H9 (cell line): ENCODE measurements around the gene TGM4. TPM values are rescaled to one million over a fixed set of nuclear protein-coding genes. Genes with fewer than 3 reads are reported as not detected.

Experiments
- DNase-seq: peaks from one replicate; pipeline ENCODE4 v3.0.0-alpha.2; 2017
- H2AFZ ChIP-seq: one replicate; pipeline ENCODE4 v1.6.1; 2013; ENCODE audit warnings: mild to moderate bottlenecking, low read length, control low read depth, moderate library complexity
- H2AK5ac ChIP-seq: 2 replicates; pipeline ENCODE4 v1.6.1; 2013; ENCODE audit warnings: low read length, control low read depth, mixed read lengths; ENCODE audit not compliant: insufficient read length
- H2BK120ac ChIP-seq: one replicate; pipeline ENCODE4 v1.6.1; 2013; ENCODE audit warnings: low read depth, mild to moderate bottlenecking, low read length, control low read depth, inconsistent platforms; ENCODE audit not compliant: poor library complexity, severe bottlenecking
- H2BK12ac ChIP-seq: 2 replicates; pipeline ENCODE4 v1.6.1; 2013; ENCODE audit warnings: low read length, control low read depth, mixed read lengths, low read depth; ENCODE audit not compliant: insufficient read length
- H2BK15ac ChIP-seq: 2 replicates; pipeline ENCODE4 v1.6.1; 2013; ENCODE audit warnings: low read depth, low read length, control low read depth
- H2BK20ac ChIP-seq: one replicate; pipeline ENCODE4 v1.6.1; 2013; ENCODE audit warnings: low read depth, mild to moderate bottlenecking, low read length, control low read depth, inconsistent platforms; ENCODE audit not compliant: poor library complexity, severe bottlenecking
- H2BK5ac ChIP-seq: 2 replicates; pipeline ENCODE4 v1.6.1; 2013; ENCODE audit warnings: low read length, control low read depth, mixed read lengths; ENCODE audit not compliant: insufficient read length
- H3K14ac ChIP-seq: 2 replicates; pipeline ENCODE4 v1.6.1; 2013; ENCODE audit warnings: low read length, control low read depth; ENCODE audit not compliant: insufficient read depth
- H3K18ac ChIP-seq: 2 replicates; pipeline ENCODE4 v1.6.1; 2013; ENCODE audit warnings: low read depth, mild to moderate bottlenecking, mixed read lengths, low read length, control low read depth; ENCODE audit not compliant: insufficient read length
- H3K23ac ChIP-seq: 2 replicates; pipeline ENCODE4 v1.6.1; 2013; ENCODE audit warnings: low read length, control low read depth, mixed read lengths, low read depth; ENCODE audit not compliant: insufficient read length
- H3K23me2 ChIP-seq: 2 replicates; pipeline ENCODE4 v1.6.1; 2013; ENCODE audit warnings: low read depth, mild to moderate bottlenecking, mixed read lengths, low read length, control low read depth; ENCODE audit not compliant: insufficient read length, poor library complexity, severe bottlenecking
- H3K27ac ChIP-seq: 2 replicates; pipeline ENCODE4 v1.5.1; 2013; ENCODE audit warnings: low read length, control low read depth, mixed read lengths, low read depth; ENCODE audit not compliant: insufficient read length
- H3K27me3 ChIP-seq: 2 replicates; pipeline ENCODE4 v1.6.1; 2013; ENCODE audit warnings: low read length, control low read depth, inconsistent platforms; ENCODE audit not compliant: insufficient read depth
- H3K4ac ChIP-seq: 2 replicates; pipeline ENCODE4 v1.6.1; 2013; ENCODE audit warnings: low read depth, mild to moderate bottlenecking, control low read depth, inconsistent platforms, low read length, moderate library complexity
- H3K4me1 ChIP-seq: 2 replicates; pipeline ENCODE4 v1.6.1; 2013; ENCODE audit warnings: low read length, control low read depth, inconsistent platforms; ENCODE audit not compliant: insufficient read depth
- H3K4me2 ChIP-seq: 2 replicates; pipeline ENCODE4 v1.6.1; 2013; ENCODE audit warnings: low read length, control low read depth, mixed read lengths; ENCODE audit not compliant: insufficient read length, insufficient read depth
- H3K56ac ChIP-seq: 2 replicates; pipeline ENCODE4 v1.6.1; 2013; ENCODE audit warnings: low read depth, mild to moderate bottlenecking, mixed read lengths, low read length, control low read depth; ENCODE audit not compliant: insufficient read length
- H3K79me1 ChIP-seq: 2 replicates; pipeline ENCODE4 v1.6.1; 2013; ENCODE audit warnings: low read depth, mild to moderate bottlenecking, moderate library complexity, low read length, control low read depth, inconsistent platforms; ENCODE audit not compliant: insufficient read depth, poor library complexity, severe bottlenecking
- H3K79me2 ChIP-seq: 2 replicates; pipeline ENCODE4 v1.6.1; 2013; ENCODE audit warnings: low read length, control low read depth, inconsistent platforms; ENCODE audit not compliant: insufficient read depth
- H3K9ac ChIP-seq: 2 replicates; pipeline ENCODE4 v1.6.1; 2013; ENCODE audit warnings: low read length, control low read depth, mixed read lengths; ENCODE audit not compliant: insufficient read length; ENCODE audit errors: extremely low read depth
- H3K9me3 ChIP-seq: one replicate; pipeline ENCODE4 v1.6.1; 2013; ENCODE audit warnings: low read depth, low read length, inconsistent platforms; ENCODE audit not compliant: control insufficient read depth
- H3T11ph ChIP-seq: one replicate; pipeline ENCODE4 v1.6.1; 2013; ENCODE audit warnings: mild to moderate bottlenecking, low read length, control low read depth, inconsistent platforms
- H4K20me1 ChIP-seq: one replicate; pipeline ENCODE4 v1.6.1; 2013; ENCODE audit not compliant: control insufficient read depth, insufficient read length, insufficient read depth
- H4K5ac ChIP-seq: 2 replicates; pipeline ENCODE4 v1.6.1; 2013; ENCODE audit warnings: low read depth, mild to moderate bottlenecking, mixed read lengths, low read length, control low read depth; ENCODE audit not compliant: insufficient read length
- H4K8ac ChIP-seq: replicated peaks from 2 replicates; pipeline ENCODE4 v1.6.1; 2013; ENCODE audit warnings: low read length, control low read depth, mixed read lengths, low read depth; ENCODE audit not compliant: insufficient read length
- H4K91ac ChIP-seq: 2 replicates; pipeline ENCODE4 v1.6.1; 2013; ENCODE audit warnings: low read depth, mild to moderate bottlenecking, moderate library complexity, mixed read lengths, low read length, control low read depth; ENCODE audit not compliant: insufficient read length
- H3K27ac Mint-ChIP-seq, 3 experiments: 2 replicates in 2 of 3; 3 replicates in 1 of 3; pipeline ENCODE4 v1.8.0; 2020 to 2021; ENCODE audit warnings: mixed read lengths in 3 of 3, mild to moderate bottlenecking in 1 of 3, moderate library complexity in 1 of 3
- H3K27me3 Mint-ChIP-seq: 2 replicates; pipeline ENCODE4 v1.8.0; 2021; ENCODE audit warnings: low read depth, mild to moderate bottlenecking, moderate library complexity, mixed read lengths
- H3K36me3 Mint-ChIP-seq, 3 experiments: 2 replicates in 2 of 3; 3 replicates in 1 of 3; pipeline ENCODE4 v1.8.0; 2020 to 2021; ENCODE audit warnings: low read depth in 3 of 3, mixed read lengths in 3 of 3; ENCODE audit not compliant: insufficient read depth in 1 of 3
- H3K4me1 Mint-ChIP-seq, 2 experiments: 2 replicates each; pipeline ENCODE4 v1.8.0; 2020; ENCODE audit warnings: mixed read lengths in 2 of 2
- H3K4me3 Mint-ChIP-seq, 2 experiments: 2 replicates in 1 of 2; 3 replicates in 1 of 2; pipeline ENCODE4 v1.8.0; 2020 to 2021; ENCODE audit warnings: mild to moderate bottlenecking in 2 of 2, mixed read lengths in 2 of 2, moderate library complexity in 1 of 2
- H3K9me3 Mint-ChIP-seq, 2 experiments: 2 replicates in 1 of 2; 3 replicates in 1 of 2; pipeline ENCODE4 v1.8.0; 2020; ENCODE audit warnings: mild to moderate bottlenecking in 2 of 2, mixed read lengths in 2 of 2, moderate library complexity in 1 of 2
- WGBS: extraction: QIAGEN DNeasy Blood & Tissue Kit; methylation state at CpG from one replicate; pipeline ENCODE4 v1.1.7; 2013; ENCODE audit warnings: missing lambda C conversion rate, low lambda C conversion rate, mixed read lengths; ENCODE audit not compliant: insufficient read length; ENCODE audit errors: extremely low coverage; 5-methylcytosine and 5-hydroxymethylcytosine counted together
- total RNA-seq: library from RNA; stranded (reverse); gene quantifications from 2 replicates; pipeline ENCODE4 v1.2.1, GENCODE V29; 2021
- TF ChIP-seq, protein P1 (sequence below): fragments of 200-600 bp; sonication (generic); conservative IDR thresholded peaks from 3 replicates; pipeline ENCODE4 v1.8.0; 2021; ENCODE audit warnings: antibody characterized with exemption, mild to moderate bottlenecking

Gene TGM4
- total RNA-seq, 1 experiment from 2014 or later: not detected

DNA sequence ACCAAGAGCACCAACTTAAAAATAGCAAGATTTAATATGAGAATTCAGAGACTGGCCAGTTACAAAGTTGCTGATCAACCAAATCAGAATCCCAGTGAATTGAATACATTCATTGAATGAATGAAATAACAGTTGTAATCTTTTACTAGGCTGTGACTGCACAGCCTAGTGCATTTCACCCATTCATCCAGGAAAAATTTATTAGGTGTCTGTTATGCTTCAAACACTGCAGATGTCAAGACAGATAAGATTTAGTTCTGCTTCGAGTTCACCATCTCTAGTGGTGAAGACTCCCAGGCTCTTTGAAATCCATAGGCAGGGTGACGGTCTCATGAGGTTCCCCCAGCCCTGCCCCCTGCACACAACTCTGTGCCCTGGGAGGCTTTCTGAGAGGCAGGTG, 28.9 kb downstream of the TGM4 start:
- Histone ChIP-seq H3K14ac (no peak overlapping the region), H3K27me3 (no peaks in the 10 kb centered on the region), H4K8ac (no peak overlapping the region), H3K27ac (no peak overlapping the region), H3K79me1 (no peaks in the 10 kb centered on the region), H2BK20ac (no peak overlapping the region), H2BK12ac (no peak overlapping the region), H4K5ac (no peak overlapping the region), H3T11ph (no peak overlapping the region), H3K4ac (no peak overlapping the region), H3K23ac (no peak overlapping the region), H3K56ac (no peak overlapping the region), H2AFZ (no peak overlapping the region), H2BK120ac (no peak overlapping the region), H3K4me2 (no peak overlapping the region), H4K20me1 (no peaks in the 10 kb centered on the region), H2AK5ac (no peak overlapping the region), H3K18ac (no peak overlapping the region), H2BK5ac (no peak overlapping the region), H4K91ac (no peak overlapping the region), H3K79me2 (no peaks in the 10 kb centered on the region), H2BK15ac (no peak overlapping the region), H3K4me1 (no peaks in the 10 kb centered on the region), H3K9me3 (peaks cover 7% of the 10 kb centered on the region), H3K23me2 (no peaks in the 10 kb centered on the region), H3K9ac (no peak overlapping the region)
- peaks cover 8% of the 10 kb centered on the region for H3K27me3 Mint-ChIP-seq
- no CpG with 5 or more reads among the region's 2 CpGs for WGBS
- TF ChIP-seq, protein P1, sequence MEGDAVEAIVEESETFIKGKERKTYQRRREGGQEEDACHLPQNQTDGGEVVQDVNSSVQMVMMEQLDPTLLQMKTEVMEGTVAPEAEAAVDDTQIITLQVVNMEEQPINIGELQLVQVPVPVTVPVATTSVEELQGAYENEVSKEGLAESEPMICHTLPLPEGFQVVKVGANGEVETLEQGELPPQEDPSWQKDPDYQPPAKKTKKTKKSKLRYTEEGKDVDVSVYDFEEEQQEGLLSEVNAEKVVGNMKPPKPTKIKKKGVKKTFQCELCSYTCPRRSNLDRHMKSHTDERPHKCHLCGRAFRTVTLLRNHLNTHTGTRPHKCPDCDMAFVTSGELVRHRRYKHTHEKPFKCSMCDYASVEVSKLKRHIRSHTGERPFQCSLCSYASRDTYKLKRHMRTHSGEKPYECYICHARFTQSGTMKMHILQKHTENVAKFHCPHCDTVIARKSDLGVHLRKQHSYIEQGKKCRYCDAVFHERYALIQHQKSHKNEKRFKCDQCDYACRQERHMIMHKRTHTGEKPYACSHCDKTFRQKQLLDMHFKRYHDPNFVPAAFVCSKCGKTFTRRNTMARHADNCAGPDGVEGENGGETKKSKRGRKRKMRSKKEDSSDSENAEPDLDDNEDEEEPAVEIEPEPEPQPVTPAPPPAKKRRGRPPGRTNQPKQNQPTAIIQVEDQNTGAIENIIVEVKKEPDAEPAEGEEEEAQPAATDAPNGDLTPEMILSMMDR: no peak
- peaks cover 24% of the 10 kb centered on the region in 2 experiments for H3K4me1 Mint-ChIP-seq
- no peaks in the 10 kb centered on the region for H3K36me3 Mint-ChIP-seq
- H3K9me3 Mint-ChIP-seq: no peaks in the 10 kb centered on the region
- DNase-seq: no peak
- H3K4me3 Mint-ChIP-seq: no peak overlapping the region
- H3K27ac Mint-ChIP-seq: no peak overlapping the region
